Fibroblast of lung (primary cell): ENCODE data around the gene ZSWIM2. TPM values are rescaled to one million over a fixed set of nuclear protein-coding genes. Genes with fewer than 3 reads are reported as not detected.
"Not testable (repeated sequence)": the region's sequence is repeated elsewhere in the genome, so short reads cannot be mapped to it uniquely, and the experiment has no call there.

Experiments
- DNase-seq, 2 donors: peaks; one replicate each; pipeline versions ENCODE4 v3.0.0 to v3.0.0-alpha.2; 2010; ENCODE audit warnings: low read depth in 2 of 2
- H2AFZ ChIP-seq: 2 replicates; pipeline ENCODE4 v1.5.1; 2012; ENCODE audit warnings: low read length, control low read depth, inconsistent platforms
- H3K27ac ChIP-seq: 2 replicates; pipeline ENCODE4 v1.5.1; 2011; ENCODE audit warnings: low read length, control low read depth; ENCODE audit not compliant: insufficient read depth
- H3K27me3 ChIP-seq: 2 replicates; pipeline ENCODE4 v1.5.1; 2011; ENCODE audit warnings: mild to moderate bottlenecking, low read length; ENCODE audit not compliant: control insufficient read depth, insufficient read depth
- H3K36me3 ChIP-seq: 2 replicates; pipeline ENCODE4 v1.5.1; 2011; ENCODE audit warnings: low read length; ENCODE audit not compliant: control insufficient read depth, insufficient read depth
- H3K4me1 ChIP-seq: 2 replicates; pipeline ENCODE4 v1.5.1; 2011; ENCODE audit warnings: low read length; ENCODE audit not compliant: control insufficient read depth, insufficient read depth; ENCODE audit errors: extremely low read depth
- H3K4me2 ChIP-seq: 2 replicates; pipeline ENCODE4 v1.5.1; 2011; ENCODE audit warnings: low read length, control low read depth; ENCODE audit not compliant: insufficient read depth; ENCODE audit errors: extremely low read depth
- H3K4me3 ChIP-seq, 4 experiments: fragments of 200-600 bp in 1 of 4; sonication (generic) in 1 of 4; replicated peaks in 1 of 4; 2 replicates each; pipeline ENCODE4 v1.5.1; 2011 to 2016; ENCODE audit warnings: low read length in 4 of 4, low read depth in 3 of 4, mild to moderate bottlenecking in 3 of 4, control low read depth in 2 of 4, inconsistent platforms in 1 of 4, mixed read lengths in 1 of 4; ENCODE audit not compliant: insufficient read depth in 1 of 4; ENCODE audit errors: control extremely low read depth in 1 of 4
- H3K79me2 ChIP-seq: 2 replicates; pipeline ENCODE4 v1.5.1; 2012; ENCODE audit warnings: mild to moderate bottlenecking, low read length, inconsistent platforms; ENCODE audit not compliant: control insufficient read depth, insufficient read depth
- H3K9ac ChIP-seq: 2 replicates; pipeline ENCODE4 v1.5.1; 2011; ENCODE audit warnings: mild to moderate bottlenecking, low read length, control low read depth; ENCODE audit not compliant: insufficient read depth
- H3K9me3 ChIP-seq: 2 replicates; pipeline ENCODE4 v1.5.1; 2012; ENCODE audit warnings: low read depth, low read length; ENCODE audit not compliant: control insufficient read depth, insufficient read depth
- H4K20me1 ChIP-seq: 2 replicates; pipeline ENCODE4 v1.5.1; 2011; ENCODE audit warnings: low read length; ENCODE audit not compliant: control insufficient read depth, insufficient read depth; ENCODE audit errors: extremely low read depth
- CTCF ChIP-seq, 2 donors: IDR thresholded peaks in 1 of 2; conservative IDR thresholded peaks in 1 of 2; 1 replicate in 1 of 2; 2 replicates in 1 of 2; pipeline ENCODE4 v1.5.1; 2011 to 2012; ENCODE audit warnings: low read length in 2 of 2, control low read depth in 1 of 2, inconsistent platforms in 1 of 2, low read depth in 1 of 2, mild to moderate bottlenecking in 1 of 2
- EZH2 ChIP-seq: IDR thresholded peaks from 2 replicates; pipeline ENCODE4 v1.5.1; 2012; ENCODE audit warnings: low read length, control low read depth, mild to moderate bottlenecking; ENCODE audit errors: missing control alignments
- polyA plus RNA-seq, 2 donors: library from polyadenylated mRNA; depleted of rRNA in 1 of 2; stranded (reverse) in 1 of 2; unstranded in 1 of 2; fragments of >200 nt; gene quantifications; 2 replicates each; pipeline ENCODE4 v1.2.1, GENCODE V29; 2011 to 2012; ENCODE audit warnings: missing spikeins in 1 of 2
- total RNA-seq: library from RNA; depleted of rRNA; stranded (reverse); fragments of >200 nt; gene quantifications from 2 replicates; pipeline ENCODE4 v1.2.1, GENCODE V29; 2014

ZSWIM2 gene
- total and polyA plus RNA-seq, 2 donors (not counting 1 experiment from before 2014, with no cell fraction given) = under 0.01 to 0.15 TPM

- DNase-seq = no peak
- Histone ChIP-seq H3K79me2 (no peaks in the 10 kb centered on the region), H4K20me1 (no peaks in the 10 kb centered on the region), H2AFZ (no peak overlapping the region), H3K27me3 (no peaks in the 10 kb centered on the region), H3K4me3 (no peak overlapping the region), H3K9me3 (no peaks in the 10 kb centered on the region), H3K36me3 (no peaks in the 10 kb centered on the region), H3K4me2 (no peak overlapping the region), H3K27ac (no peak overlapping the region), H3K9ac (no peak overlapping the region), H3K4me1 (no peaks in the 10 kb centered on the region)
- TF ChIP-seq CTCF (conservative IDR thresholded peaks at IDR 0.05 in 1 of 2, IDR thresholded peaks at IDR 0.05 in 1 of 2; ENCODE audit: low read depth in 1 of 2, low read length in 2 of 2) (no peak), EZH2 (no peak)
These were observed 42.4 kb downstream of the ZSWIM2 start for GRCh38 chr2:186806591-186806990.

- not testable (repeated sequence) for H3K9ac ChIP-seq, H3K79me2 ChIP-seq, H3K9me3 ChIP-seq, H3K27ac ChIP-seq, H3K27me3 ChIP-seq, H3K36me3 ChIP-seq, H3K4me3 ChIP-seq, H3K4me2 ChIP-seq, H3K4me1 ChIP-seq, H4K20me1 ChIP-seq, H2AFZ ChIP-seq, DNase-seq
These were observed 50.4 kb downstream of the ZSWIM2 start for GRCh38 chr2:186798604-186799003.

- Histone ChIP-seq H3K9me3 (no peaks in the 10 kb centered on the region), H3K4me1 (no peaks in the 10 kb centered on the region), H3K79me2 (no peaks in the 10 kb centered on the region), H3K27me3 (no peaks in the 10 kb centered on the region), H3K4me2 (no peak overlapping the region), H4K20me1 (no peaks in the 10 kb centered on the region), H3K9ac (no peak overlapping the region), H3K4me3 (no peak overlapping the region), H3K27ac (no peak overlapping the region), H2AFZ (no peak overlapping the region), H3K36me3 (no peaks in the 10 kb centered on the region)
- TF ChIP-seq EZH2 (no peak), CTCF (conservative IDR thresholded peaks at IDR 0.05 in 1 of 2, IDR thresholded peaks at IDR 0.05 in 1 of 2; ENCODE audit: low read depth in 1 of 2, low read length in 2 of 2) (no peak)
- DNase-seq = no peak
These were observed 64.0 kb downstream of the ZSWIM2 start for GRCh38 chr2:186784930-186785329.

- H3K9ac ChIP-seq = no peak overlapping the region
- TF ChIP-seq EZH2 = no peak
- TF ChIP-seq CTCF (conservative IDR thresholded peaks at IDR 0.05 in 1 of 2, IDR thresholded peaks at IDR 0.05 in 1 of 2; ENCODE audit: low read depth in 1 of 2, low read length in 2 of 2) = no peak
- no peaks in the 10 kb centered on the region for H3K36me3 ChIP-seq
- no peak overlapping the region for H3K4me3 ChIP-seq
- no peak for DNase-seq
- H3K79me2 ChIP-seq = no peaks in the 10 kb centered on the region
- no peaks in the 10 kb centered on the region for H3K27me3 ChIP-seq
- H3K4me2 ChIP-seq = no peak overlapping the region
- H3K27ac ChIP-seq = no peak overlapping the region
- no peaks in the 10 kb centered on the region for H3K4me1 ChIP-seq
- H2AFZ ChIP-seq = no peak overlapping the region
- no peaks in the 10 kb centered on the region for H4K20me1 ChIP-seq
- H3K9me3 ChIP-seq = no peaks in the 10 kb centered on the region
These were observed 65.7 kb downstream of the ZSWIM2 start for GRCh38 chr2:186783254-186783653.
